ENCODE results near the gene HNRNPAB.
"Not testable (repeated sequence)": the region's sequence is repeated elsewhere in the genome, so short reads cannot be mapped to it uniquely, and the experiment has no call there.

HNRNPAB gene

DNA sequence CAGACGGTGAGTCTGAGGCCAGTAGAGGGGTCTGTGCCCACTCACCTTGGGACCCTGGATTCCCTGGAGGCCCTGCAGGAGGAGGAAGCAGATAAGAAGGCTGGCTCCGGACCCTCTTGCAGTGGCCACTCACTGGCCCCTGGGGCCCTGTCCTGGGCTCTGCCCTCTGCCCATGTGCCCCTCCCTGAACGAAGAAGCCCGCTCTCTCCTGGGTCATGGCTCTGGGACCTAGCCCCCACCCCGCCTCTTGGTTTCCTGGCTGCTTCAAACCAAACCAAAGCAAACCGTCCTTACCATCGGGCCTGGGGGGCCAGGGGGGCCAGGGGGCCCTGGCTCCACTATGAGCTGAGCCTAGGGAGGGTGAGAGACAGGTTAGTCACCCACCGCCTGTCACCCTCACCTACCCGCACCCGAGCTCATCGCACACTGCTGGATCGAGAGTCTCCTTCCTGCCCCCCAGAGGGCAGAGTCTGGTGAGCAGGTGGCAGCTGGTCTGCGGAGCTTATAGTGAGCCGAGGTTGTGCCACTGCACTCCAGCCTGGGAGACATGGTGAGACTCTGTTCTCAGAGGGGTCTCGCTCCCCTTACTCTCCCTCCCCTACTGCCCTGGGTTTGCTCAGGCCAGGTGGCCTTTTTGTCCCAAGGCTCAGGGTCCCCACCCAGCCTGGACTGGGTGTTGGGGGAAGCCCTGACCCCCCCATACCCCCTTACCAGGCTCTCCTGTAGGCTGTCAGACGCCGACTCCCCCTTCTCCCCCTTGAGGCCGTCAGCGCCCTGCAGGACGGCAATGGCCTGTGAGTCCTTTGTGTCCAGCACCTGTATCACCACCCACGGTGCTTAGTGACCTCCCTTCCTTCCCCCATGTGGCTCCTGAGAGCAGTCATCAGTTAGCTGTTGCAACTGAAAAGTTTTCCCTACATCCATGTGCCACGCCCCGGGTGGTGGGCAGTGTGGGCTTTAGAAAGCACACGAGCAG lies 43.4 kb downstream of the HNRNPAB start:
- no peak for DNase-seq

DNA sequence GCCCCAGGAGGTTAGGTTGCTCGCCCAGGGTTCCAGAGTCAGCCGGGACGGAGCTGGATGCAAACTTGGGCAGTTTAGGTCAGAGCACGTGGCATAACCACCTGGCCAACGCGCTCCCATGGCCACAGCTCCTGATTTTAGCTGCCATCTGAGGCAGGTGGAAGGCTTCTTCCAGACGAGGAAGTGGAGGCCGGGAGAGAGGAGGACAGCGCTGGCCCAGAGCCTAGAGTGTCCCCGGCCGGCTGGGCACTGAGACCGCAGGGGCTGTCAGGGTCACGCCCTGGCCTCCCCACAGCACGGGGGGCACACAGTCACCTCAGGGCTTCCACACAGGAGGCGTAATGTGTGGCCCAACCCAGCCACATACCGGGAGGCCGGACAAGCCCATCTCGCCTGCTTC lies 44.4 kb downstream of the HNRNPAB start:
- DNase-seq = no peak

DNA sequence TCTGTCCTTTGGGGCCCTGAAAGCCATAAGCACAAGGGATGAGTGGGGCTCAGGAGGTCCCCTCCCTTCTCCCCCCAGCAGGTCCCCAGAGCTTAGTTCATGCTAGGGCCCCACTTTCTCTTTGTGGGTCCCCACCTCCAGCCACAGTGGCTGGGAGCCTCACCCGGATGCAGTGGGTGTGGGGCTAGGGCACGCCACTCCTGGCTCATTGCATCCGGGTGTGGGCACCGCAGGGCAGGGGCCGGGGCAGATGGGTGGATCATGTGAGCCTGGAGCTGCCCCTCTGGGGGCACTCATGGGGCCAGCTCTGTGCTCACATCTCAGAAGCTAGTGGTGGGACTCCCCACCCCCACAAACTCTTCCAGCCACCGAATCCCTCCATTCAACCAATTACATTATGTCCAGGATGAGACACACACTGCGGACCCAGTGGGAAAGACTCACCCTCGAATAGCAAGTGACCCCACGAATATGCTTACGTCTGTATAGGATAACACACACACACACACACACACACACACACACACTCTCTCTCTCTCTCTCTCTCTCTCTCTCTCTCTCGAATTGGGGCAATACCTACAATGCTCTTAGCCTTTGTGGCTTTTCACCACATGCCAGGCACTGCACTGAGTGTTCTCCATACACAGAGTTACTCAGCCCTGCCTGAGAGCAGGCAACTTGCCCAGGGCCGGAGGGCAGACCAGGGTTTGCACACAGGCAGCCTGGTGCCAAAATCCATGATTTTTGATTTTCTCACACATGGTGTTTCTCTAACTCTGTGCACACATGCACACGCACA lies 45.1 kb downstream of the HNRNPAB start:
- no peak for DNase-seq

DNA sequence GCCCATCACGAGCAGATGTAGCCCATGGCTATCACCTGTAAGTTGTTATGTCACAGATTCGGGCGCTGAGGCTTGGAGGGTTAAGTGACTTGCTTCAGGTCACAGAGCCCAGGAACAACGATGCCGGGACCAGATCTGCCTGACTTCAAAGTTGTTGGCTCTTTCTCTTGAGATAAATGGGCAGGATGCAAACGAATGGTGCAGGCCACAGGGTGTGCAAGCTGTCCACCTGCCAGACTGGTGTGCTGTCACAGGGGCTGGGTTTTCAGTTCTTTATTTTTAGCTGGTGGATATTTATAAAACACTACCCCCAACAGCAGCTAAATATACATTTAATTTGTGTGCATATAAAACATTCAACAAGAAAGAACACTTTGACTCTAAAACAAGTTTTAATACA lies 45.9 kb downstream of the HNRNPAB start:
- no peak for DNase-seq

DNA sequence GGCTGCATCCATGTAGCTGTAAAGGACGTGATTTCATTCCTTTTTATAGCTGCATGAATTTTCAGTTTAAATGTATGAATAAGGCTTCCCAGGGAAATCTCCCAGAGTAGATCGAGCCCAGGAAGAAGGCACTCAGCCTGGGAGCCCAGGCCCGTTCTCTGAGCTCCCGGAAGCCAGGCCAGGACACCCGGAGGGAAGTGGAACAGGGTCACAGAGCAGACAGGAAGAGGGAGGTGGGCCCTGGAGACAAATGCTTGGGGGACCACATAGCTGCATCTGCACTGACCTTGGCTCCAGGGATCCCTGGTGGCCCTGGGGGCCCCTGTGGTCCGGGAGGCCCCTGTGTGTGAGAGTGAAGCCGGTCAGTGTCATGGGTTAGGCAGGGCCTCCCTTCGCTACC lies 47.9 kb downstream of the HNRNPAB start:
- DNase-seq = no peak

DNA sequence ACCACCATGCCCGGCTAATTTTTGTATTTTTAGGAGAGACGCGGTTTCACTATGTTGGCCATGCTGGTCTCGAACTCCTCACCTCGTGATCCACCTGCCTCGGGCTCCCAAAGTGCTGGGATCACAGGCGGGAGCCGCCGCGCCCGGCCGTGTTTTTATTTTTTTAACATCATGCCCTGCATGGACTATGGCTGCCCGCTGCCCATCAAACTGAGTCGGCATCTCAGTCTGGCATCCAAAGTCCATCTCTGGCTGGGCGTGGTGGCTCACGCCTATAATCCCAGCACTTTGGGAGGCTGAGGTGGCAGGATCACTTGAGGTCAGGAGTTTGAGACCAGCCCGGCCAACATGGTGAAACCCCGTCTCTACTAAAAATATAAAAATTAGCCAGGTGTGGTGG lies 49.3 kb downstream of the HNRNPAB start:
- DNase-seq = not testable (repeated sequence)

DNA sequence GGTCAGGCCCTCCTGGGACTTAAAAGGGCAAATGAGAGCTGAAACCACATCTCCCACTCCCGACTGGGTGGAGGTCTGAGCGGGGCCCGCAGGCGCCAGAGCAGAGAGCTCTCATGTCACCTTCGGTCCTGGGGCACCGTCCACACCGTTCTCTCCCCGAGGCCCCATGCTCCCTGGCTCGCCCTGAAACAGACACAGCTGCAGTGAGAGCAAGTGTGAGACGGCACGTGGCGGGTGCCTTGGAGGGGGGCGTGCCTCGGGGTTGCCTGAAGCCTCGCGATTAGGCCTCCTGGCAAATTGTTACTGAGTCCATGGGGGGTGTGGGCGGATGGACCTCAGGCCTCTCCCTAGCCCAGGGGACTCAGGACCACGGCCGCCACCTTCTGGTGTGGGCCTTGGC lies 52.4 kb downstream of the HNRNPAB start:
- DNase-seq = no peak

DNA sequence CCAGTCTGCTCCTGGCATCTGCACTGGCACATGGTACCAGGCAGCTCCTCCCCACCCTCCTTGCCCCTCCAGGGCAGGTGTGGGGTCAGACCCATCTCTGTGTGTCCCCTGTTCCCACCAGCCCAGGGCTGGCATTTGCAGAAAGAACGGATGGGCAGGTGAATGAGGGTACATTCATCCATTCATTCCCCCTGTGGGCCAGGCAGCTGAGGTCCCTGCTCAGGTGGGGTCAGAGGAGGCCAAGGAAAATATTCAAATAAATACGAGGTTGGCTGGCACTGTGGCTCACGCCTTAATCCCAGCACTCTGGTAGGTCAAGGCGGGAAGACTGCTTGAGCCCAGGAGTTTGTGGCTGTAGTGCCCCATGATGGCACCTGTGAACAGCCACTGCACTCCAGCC lies 53.3 kb downstream of the HNRNPAB start:
- no peak for DNase-seq

DNA sequence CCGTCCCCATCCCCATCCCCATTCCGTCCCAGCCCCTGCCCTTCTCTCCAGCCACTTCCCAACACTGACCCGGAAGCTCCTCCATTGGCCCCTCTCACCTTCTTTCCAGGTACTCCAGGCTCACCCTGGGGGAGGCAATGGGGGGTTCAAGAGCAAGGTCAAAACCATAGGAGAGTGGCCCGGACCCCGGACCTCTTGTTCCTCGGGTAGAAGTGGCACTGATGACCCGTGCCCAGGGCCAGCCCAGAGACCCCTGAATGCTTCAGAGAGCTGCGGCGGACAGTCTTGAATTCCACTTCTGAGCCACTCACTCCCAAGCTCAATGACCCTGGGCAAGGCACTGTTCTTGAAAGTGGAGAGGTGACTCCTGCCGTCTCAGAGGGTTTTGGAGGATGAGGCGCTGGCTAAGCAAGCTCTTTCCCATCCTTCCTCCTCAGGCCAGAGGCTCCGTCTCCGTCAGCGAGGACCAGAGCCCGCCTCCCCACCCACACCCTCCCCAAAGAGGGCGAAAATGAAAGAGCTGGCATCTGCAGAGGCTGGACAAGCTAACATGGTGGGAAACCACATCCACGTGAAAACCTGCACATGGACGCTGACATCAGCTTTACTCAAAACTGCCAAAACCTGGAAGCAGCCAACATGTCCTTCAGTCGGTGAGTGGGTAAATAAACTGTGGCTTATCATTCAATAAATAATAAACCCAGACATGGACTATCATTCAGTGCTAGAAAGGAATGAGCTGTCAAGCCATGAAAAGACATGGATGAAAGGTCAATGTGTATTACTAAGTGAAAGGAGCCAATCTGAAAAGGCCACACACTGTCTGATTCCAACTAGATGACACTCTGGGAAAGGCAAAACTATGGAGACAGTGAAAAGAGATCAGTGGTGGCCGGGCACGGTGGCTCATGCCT lies 55.5 kb downstream of the HNRNPAB start:
- no peak for DNase-seq
